ENCODE data around the gene PDLIM5.

DNA sequence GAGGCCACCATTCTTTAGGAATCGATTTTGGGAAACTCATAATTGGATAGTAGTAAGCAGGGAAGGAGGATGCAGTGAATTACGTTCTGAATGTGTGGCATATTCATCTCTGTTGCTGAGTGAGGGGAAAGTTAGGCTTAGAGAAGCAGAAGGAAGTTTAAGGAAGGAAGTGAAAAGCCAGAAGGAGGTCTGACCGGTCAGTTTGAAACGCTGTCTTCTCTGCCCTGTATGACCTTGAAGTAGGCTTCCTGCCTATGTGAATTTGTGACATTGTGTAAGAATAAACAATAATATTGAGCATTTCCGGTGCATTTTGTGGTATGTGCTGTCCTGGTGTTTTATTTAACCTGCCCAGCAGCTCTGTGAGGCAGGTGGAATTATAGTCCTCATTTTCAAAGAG is 67.3 kb downstream of the PDLIM5 start:
- TF ChIP-seq, protein P1, sequence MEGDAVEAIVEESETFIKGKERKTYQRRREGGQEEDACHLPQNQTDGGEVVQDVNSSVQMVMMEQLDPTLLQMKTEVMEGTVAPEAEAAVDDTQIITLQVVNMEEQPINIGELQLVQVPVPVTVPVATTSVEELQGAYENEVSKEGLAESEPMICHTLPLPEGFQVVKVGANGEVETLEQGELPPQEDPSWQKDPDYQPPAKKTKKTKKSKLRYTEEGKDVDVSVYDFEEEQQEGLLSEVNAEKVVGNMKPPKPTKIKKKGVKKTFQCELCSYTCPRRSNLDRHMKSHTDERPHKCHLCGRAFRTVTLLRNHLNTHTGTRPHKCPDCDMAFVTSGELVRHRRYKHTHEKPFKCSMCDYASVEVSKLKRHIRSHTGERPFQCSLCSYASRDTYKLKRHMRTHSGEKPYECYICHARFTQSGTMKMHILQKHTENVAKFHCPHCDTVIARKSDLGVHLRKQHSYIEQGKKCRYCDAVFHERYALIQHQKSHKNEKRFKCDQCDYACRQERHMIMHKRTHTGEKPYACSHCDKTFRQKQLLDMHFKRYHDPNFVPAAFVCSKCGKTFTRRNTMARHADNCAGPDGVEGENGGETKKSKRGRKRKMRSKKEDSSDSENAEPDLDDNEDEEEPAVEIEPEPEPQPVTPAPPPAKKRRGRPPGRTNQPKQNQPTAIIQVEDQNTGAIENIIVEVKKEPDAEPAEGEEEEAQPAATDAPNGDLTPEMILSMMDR (IDR thresholded peaks at IDR 0.05), result no peak
- TF ChIP-seq SIN3A (IDR thresholded peaks at IDR 0.05; ENCODE audit: borderline replicate concordance, insufficient read depth, low read depth, low read length), result no peak
- TF ChIP-seq, protein P2, sequence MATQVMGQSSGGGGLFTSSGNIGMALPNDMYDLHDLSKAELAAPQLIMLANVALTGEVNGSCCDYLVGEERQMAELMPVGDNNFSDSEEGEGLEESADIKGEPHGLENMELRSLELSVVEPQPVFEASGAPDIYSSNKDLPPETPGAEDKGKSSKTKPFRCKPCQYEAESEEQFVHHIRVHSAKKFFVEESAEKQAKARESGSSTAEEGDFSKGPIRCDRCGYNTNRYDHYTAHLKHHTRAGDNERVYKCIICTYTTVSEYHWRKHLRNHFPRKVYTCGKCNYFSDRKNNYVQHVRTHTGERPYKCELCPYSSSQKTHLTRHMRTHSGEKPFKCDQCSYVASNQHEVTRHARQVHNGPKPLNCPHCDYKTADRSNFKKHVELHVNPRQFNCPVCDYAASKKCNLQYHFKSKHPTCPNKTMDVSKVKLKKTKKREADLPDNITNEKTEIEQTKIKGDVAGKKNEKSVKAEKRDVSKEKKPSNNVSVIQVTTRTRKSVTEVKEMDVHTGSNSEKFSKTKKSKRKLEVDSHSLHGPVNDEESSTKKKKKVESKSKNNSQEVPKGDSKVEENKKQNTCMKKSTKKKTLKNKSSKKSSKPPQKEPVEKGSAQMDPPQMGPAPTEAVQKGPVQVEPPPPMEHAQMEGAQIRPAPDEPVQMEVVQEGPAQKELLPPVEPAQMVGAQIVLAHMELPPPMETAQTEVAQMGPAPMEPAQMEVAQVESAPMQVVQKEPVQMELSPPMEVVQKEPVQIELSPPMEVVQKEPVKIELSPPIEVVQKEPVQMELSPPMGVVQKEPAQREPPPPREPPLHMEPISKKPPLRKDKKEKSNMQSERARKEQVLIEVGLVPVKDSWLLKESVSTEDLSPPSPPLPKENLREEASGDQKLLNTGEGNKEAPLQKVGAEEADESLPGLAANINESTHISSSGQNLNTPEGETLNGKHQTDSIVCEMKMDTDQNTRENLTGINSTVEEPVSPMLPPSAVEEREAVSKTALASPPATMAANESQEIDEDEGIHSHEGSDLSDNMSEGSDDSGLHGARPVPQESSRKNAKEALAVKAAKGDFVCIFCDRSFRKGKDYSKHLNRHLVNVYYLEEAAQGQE (IDR thresholded peaks at IDR 0.05; ENCODE audit: insufficient read depth in 1 of 2, low read depth in 2 of 2, low read length in 1 of 2), result no peak
- no peak for TF ChIP-seq POLR2AphosphoS5 (IDR thresholded peaks at IDR 0.05; ENCODE audit: low read depth, low read length)
